ENCODE measurements around the gene TMEM161A.

DNA sequence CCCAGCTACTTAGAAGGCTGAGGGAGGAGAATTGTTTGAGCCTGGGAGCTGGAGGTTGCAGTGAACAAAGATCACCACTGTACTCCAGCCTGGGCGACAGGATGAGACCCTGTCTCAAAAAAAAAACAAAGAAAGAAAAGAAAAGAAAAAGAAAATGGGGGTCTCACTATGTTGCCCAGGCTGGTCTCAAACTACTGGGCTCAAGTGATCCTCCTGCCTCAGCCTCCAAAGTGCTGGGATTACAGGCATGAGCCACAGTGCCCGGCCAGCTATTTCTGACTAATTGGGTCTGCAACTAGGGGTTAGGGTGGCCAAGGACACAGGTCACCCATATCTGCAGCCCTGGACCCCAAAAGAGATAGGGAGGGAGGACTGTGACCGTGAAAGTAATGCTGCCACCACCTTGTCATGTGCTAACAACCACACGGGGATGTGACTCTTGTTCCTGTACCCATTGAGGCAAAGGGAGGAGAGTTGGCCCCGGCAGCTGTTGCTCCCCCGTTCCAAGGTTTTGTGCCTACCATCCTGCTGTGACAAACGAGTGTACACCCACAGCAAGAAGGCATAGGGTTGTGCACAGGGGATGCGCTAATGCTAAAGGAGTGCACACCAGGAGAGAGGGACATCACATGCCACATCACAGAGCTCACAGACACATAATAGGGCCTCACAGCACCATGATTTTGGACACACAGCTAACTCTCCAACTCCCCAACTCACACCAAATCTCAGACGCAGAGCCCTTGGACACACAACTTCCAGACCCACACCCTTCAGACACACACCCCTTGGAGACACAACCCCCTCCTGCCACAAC lies 31.2 kb upstream of the TMEM161A start:
- TF ChIP-seq POLR2AphosphoS5 (IDR thresholded peaks at IDR 0.05; ENCODE audit: low read depth) (no peak), CTCF (conservative IDR thresholded peaks at IDR 0.05; ENCODE audit: low read depth in 2 of 2) (no peak), ZNF462 (CRISPR knock-in tag; IDR thresholded peaks at IDR 0.05) (no peak), EZH2phosphoT487 (IDR thresholded peaks at IDR 0.05; ENCODE audit: unreplicated experiment) (no peak), ZNF331 (CRISPR knock-in tag; IDR thresholded peaks at IDR 0.05; ENCODE audit: low read depth) (no peak), JUNB (IDR thresholded peaks at IDR 0.05; ENCODE audit: unreplicated experiment) (no peak), NANOG (IDR thresholded peaks at IDR 0.05; ENCODE audit: borderline replicate concordance) (no peak), REST (IDR thresholded peaks at IDR 0.05; ENCODE audit: unreplicated experiment) (no peak), EZH2 (IDR thresholded peaks at IDR 0.05; ENCODE audit: low read depth, unreplicated experiment) (no peak), CREB1 (CRISPR knock-in tag; IDR thresholded peaks at IDR 0.05; ENCODE audit: low read depth) (no peak), ZNF114 (CRISPR knock-in tag; IDR thresholded peaks at IDR 0.05) (no peak)

Measured in GM23338 (cell line).